ENCODE data around the gene WASHC4. TPM values are rescaled to one million over a fixed set of nuclear protein-coding genes. Genes with fewer than 3 reads are reported as not detected.
A peak's percentile ranks its signal among the peaks of the same experiment; 100 is the strongest.
"Not testable (repeated sequence)": the region's sequence is repeated elsewhere in the genome, so short reads cannot be mapped to it uniquely, and the experiment has no call there.

WASHC4 gene
- total RNA-seq, 1 donor from 2014 or later: 41.3 TPM

DNA sequence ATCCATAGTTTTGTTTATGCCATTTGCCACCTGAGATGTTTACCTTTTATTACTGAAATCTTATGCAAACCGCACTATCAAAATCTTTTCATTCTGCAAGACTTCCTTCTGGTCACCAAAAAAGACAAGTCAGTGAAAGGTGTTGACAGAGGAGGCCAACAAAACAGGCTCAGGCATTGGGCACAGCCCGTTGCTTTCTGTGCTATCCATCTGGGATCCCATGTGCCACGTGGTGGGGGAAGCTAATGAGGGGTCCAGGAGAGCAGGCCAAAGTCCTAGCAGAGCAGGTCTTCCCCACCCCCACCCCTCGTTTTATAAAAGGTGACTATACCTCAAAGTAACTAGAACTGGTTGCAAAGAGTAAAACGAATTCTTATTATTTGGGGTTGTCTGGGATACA, 24.5 kb upstream of the WASHC4 start:
- H3K4me3 Mint-ChIP-seq (ENCODE audit: low read depth): peak overlapping the region; percentile 15

GRCh38 chr12:105083551-105084105, 23.9 kb upstream of the WASHC4 start:
- Mint-ChIP-seq H3K4me1 (ENCODE audit: low read depth) (peaks cover 8% of the 10 kb centered on the region), H3K27ac (peak overlapping the region; percentile 44), H3K27me3 (ENCODE audit: low read depth) (peaks cover 35% of the 10 kb centered on the region), H3K36me3 (ENCODE audit: low read depth) (no peaks in the 10 kb centered on the region), H3K9me3 (no peaks in the 10 kb centered on the region), H3K4me3 (ENCODE audit: low read depth) (peak overlapping the region; percentile 80)
- DNase-seq (ENCODE audit: low spot score): no peak
- intact Hi-C loops (cut with micrococcal nuclease): loop anchor here (1.0 kb wide), 1 partner anchor 24 kb away; the partner anchor contains the start of gene WASHC4

More for the DNA sequence above, 24.5 kb upstream of the WASHC4 start:
- intact Hi-C loops (cut with micrococcal nuclease): no loop called here
- H3K27ac Mint-ChIP-seq: no peak overlapping the region
- no peak for DNase-seq (ENCODE audit: low spot score)
- no peaks in the 10 kb centered on the region for H3K9me3 Mint-ChIP-seq
- peaks cover 8% of the 10 kb centered on the region for H3K4me1 Mint-ChIP-seq (ENCODE audit: low read depth)
- peaks cover 35% of the 10 kb centered on the region for H3K27me3 Mint-ChIP-seq (ENCODE audit: low read depth)
- no peaks in the 10 kb centered on the region for H3K36me3 Mint-ChIP-seq (ENCODE audit: low read depth)

- peak within 1 kb of the TSS; percentile 80 for H3K4me3 Mint-ChIP-seq (ENCODE audit: low read depth)
- peaks cover 33% of the 10 kb centered on the region for H3K27me3 Mint-ChIP-seq (ENCODE audit: low read depth)
- H3K27ac Mint-ChIP-seq: peak within 1 kb of the TSS; percentile 44
- no peaks in the 10 kb centered on the region for H3K9me3 Mint-ChIP-seq
- intact Hi-C loops (cut with micrococcal nuclease): loop anchor here (1.0 kb wide), 1 partner anchor 23 kb away; the partner anchor contains the start of gene WASHC4
- H3K4me1 Mint-ChIP-seq (ENCODE audit: low read depth): peaks cover 8% of the 10 kb centered on the region
- peak; percentile 60 for DNase-seq (ENCODE audit: low spot score)
- no peaks in the 10 kb centered on the region for H3K36me3 Mint-ChIP-seq (ENCODE audit: low read depth)
Measured at GRCh38 chr12:105084251-105085250, 23.0 kb upstream of the WASHC4 start, which contains the start of gene ALDH1L2. ALDH1L2 (minus strand) TSS chr12:105084458; CDS start chr12:105084436, 22 bp downstream.

- Mint-ChIP-seq H3K36me3 (ENCODE audit: low read depth) (no peaks in the 10 kb centered on the region), H3K27me3 (ENCODE audit: low read depth) (peaks cover 38% of the 10 kb centered on the region), H3K4me1 (ENCODE audit: low read depth) (peaks cover 8% of the 10 kb centered on the region), H3K4me3 (ENCODE audit: low read depth) (peak overlapping the region; percentile 50), H3K9me3 (no peaks in the 10 kb centered on the region), H3K27ac (no peak overlapping the region)
- DNase-seq (ENCODE audit: low spot score): no peak
- intact Hi-C loops (cut with micrococcal nuclease): no loop called here
Measured at GRCh38 chr12:105085501-105085900, 22.0 kb upstream of the WASHC4 start.

- Mint-ChIP-seq H3K36me3 (ENCODE audit: low read depth) (peaks cover 3% of the 10 kb centered on the region), H3K27ac (no peak overlapping the region), H3K9me3 (peaks cover 5% of the 10 kb centered on the region), H3K4me3 (ENCODE audit: low read depth) (no peak overlapping the region), H3K27me3 (ENCODE audit: low read depth) (peaks cover 44% of the 10 kb centered on the region), H3K4me1 (ENCODE audit: low read depth) (no peaks in the 10 kb centered on the region)
- intact Hi-C loops (cut with micrococcal nuclease): no loop called here
- no peak for DNase-seq (ENCODE audit: low spot score)
Measured at GRCh38 chr12:105089817-105090216, 17.7 kb upstream of the WASHC4 start.

DNA sequence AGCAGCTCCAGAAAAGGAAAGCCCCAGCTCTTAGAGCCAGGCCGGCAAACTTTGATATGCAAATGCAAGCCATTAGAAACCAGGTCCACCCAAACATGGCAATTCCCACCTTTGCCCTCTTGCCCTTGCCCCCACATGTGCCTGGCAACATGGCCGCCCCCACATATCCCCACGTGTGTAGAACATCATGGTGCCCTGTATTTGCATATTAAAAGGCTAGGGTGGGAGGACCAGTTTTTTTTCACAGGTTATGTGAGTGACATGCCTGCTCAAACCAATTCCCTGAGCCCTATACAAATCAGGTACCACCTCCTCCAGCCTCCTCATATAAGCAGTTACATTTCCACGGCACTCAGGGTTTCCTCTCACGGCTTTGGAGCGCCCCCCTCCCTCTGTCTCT, 17.2 kb upstream of the WASHC4 start:
- Mint-ChIP-seq H3K9me3 (peaks cover 10% of the 10 kb centered on the region), H3K27ac (no peak overlapping the region), H3K36me3 (ENCODE audit: low read depth) (peaks cover 3% of the 10 kb centered on the region), H3K4me3 (ENCODE audit: low read depth) (no peak overlapping the region), H3K27me3 (ENCODE audit: low read depth) (peaks cover 43% of the 10 kb centered on the region), H3K4me1 (ENCODE audit: low read depth) (no peaks in the 10 kb centered on the region)
- intact Hi-C loops (cut with micrococcal nuclease): no loop called here
- DNase-seq (ENCODE audit: low spot score): no peak

DNA sequence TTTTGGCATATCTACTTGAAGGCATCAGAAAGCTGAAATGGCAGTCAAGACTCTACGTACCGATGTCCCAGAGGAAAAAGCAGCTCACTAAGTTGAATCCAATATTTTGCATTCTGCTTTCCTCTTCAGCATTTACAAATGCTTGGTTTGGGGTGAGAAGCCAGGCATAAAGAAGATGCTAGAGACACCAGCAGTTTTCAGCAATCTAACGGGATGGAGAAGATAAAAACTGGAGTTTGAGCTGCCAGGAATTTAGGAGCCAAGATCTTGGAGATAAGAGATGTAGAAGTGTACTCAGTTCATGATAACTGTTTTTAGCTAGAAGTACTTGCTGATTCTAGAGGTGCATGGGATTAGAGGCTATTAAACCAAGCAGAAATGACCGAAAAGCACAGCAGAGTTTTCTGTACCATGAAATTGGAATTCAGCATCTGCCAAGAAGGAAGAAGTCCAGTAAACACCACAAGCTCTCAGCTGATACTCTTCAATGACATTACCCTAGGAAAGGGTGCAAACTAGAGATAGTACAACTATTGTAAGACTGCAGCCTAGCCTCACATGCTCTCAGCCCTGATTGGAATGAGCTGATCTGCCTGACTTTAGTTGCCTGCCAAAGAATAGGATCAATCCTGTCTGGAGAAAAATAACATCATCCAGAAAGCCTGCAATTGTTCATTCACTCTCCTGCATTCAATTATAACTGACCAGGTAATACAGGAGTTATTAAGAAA, 15.9 kb upstream of the WASHC4 start:
- H3K4me3 Mint-ChIP-seq (ENCODE audit: low read depth): no peak overlapping the region
- DNase-seq (ENCODE audit: low spot score): no peak
- H3K9me3 Mint-ChIP-seq: peaks cover 22% of the 10 kb centered on the region
- intact Hi-C loops (cut with micrococcal nuclease): no loop called here
- peaks cover 3% of the 10 kb centered on the region for H3K36me3 Mint-ChIP-seq (ENCODE audit: low read depth)
- H3K4me1 Mint-ChIP-seq (ENCODE audit: low read depth): no peaks in the 10 kb centered on the region
- peaks cover 35% of the 10 kb centered on the region for H3K27me3 Mint-ChIP-seq (ENCODE audit: low read depth)
- no peak overlapping the region for H3K27ac Mint-ChIP-seq

DNA sequence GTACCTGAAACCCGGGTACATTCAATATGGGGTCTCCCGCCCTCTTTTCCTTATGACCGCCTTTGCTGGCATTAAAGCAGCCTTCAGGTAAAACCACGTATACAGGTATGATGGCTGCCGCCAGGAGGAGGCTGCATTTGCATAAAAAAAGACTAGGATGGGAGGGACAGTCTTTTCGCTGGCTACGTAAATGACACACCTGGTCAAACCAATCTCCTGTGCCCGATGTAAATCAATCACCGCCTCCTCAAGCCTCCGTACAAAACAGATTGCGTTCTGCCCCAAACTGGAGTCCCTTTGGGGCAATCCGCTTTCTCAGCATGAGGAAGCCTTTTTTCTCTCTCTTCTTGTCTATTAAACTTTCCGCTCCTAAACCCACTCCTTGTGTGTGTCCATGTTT, 15.2 kb upstream of the WASHC4 start:
- H3K4me1 Mint-ChIP-seq (ENCODE audit: low read depth): no peaks in the 10 kb centered on the region
- H3K27ac Mint-ChIP-seq: no peak overlapping the region
- H3K36me3 Mint-ChIP-seq (ENCODE audit: low read depth): peaks cover 3% of the 10 kb centered on the region
- intact Hi-C loops (cut with micrococcal nuclease): no loop called here
- no peak overlapping the region for H3K4me3 Mint-ChIP-seq (ENCODE audit: low read depth)
- peaks cover 36% of the 10 kb centered on the region for H3K27me3 Mint-ChIP-seq (ENCODE audit: low read depth)
- no peak for DNase-seq (ENCODE audit: low spot score)
- peaks cover 25% of the 10 kb centered on the region for H3K9me3 Mint-ChIP-seq

GRCh38 chr12:105095338-105095737, 12.2 kb upstream of the WASHC4 start:
- H3K4me1 Mint-ChIP-seq (ENCODE audit: low read depth); H3K4me3 Mint-ChIP-seq (ENCODE audit: low read depth); DNase-seq (ENCODE audit: low spot score); H3K27ac Mint-ChIP-seq; intact Hi-C loops (cut with micrococcal nuclease); H3K36me3 Mint-ChIP-seq (ENCODE audit: low read depth): not testable (repeated sequence)
- peaks cover 32% of the 10 kb centered on the region for H3K9me3 Mint-ChIP-seq
- H3K27me3 Mint-ChIP-seq (ENCODE audit: low read depth): peaks cover 55% of the 10 kb centered on the region

- Mint-ChIP-seq H3K36me3 (ENCODE audit: low read depth) (no peaks in the 10 kb centered on the region), H3K4me1 (ENCODE audit: low read depth) (peaks cover 7% of the 10 kb centered on the region), H3K4me3 (ENCODE audit: low read depth) (no peak overlapping the region), H3K27me3 (ENCODE audit: low read depth) (peaks cover 49% of the 10 kb centered on the region), H3K9me3 (peaks cover 28% of the 10 kb centered on the region), H3K27ac (no peak overlapping the region)
- DNase-seq (ENCODE audit: low spot score): no peak
- intact Hi-C loops (cut with micrococcal nuclease): no loop called here
Measured at GRCh38 chr12:105099356-105099755, 8.2 kb upstream of the WASHC4 start.

GRCh38 chr12:105100207-105100985, 7.1 kb upstream of the WASHC4 start:
- no peak overlapping the region for H3K27ac Mint-ChIP-seq
- H3K36me3 Mint-ChIP-seq (ENCODE audit: low read depth): no peaks in the 10 kb centered on the region
- DNase-seq (ENCODE audit: low spot score): no peak
- intact Hi-C loops (cut with micrococcal nuclease): no loop called here
- peaks cover 7% of the 10 kb centered on the region for H3K4me1 Mint-ChIP-seq (ENCODE audit: low read depth)
- H3K9me3 Mint-ChIP-seq: peaks cover 27% of the 10 kb centered on the region
- no peak overlapping the region for H3K4me3 Mint-ChIP-seq (ENCODE audit: low read depth)
- H3K27me3 Mint-ChIP-seq (ENCODE audit: low read depth): peaks cover 53% of the 10 kb centered on the region

- H3K27me3 Mint-ChIP-seq (ENCODE audit: low read depth): peaks cover 53% of the 10 kb centered on the region
- intact Hi-C loops (cut with micrococcal nuclease): no loop called here
Measured at GRCh38 chr12:105100998-105101397, 6.5 kb upstream of the WASHC4 start.

More at GRCh38 chr12:105100998-105101397, 6.5 kb upstream of the WASHC4 start:
- H3K36me3 Mint-ChIP-seq (ENCODE audit: low read depth): no peaks in the 10 kb centered on the region
- H3K4me3 Mint-ChIP-seq (ENCODE audit: low read depth): no peak overlapping the region
- H3K27ac Mint-ChIP-seq: no peak overlapping the region
- H3K4me1 Mint-ChIP-seq (ENCODE audit: low read depth): peaks cover 7% of the 10 kb centered on the region
- H3K9me3 Mint-ChIP-seq: peaks cover 21% of the 10 kb centered on the region
- no peak for DNase-seq (ENCODE audit: low spot score)
